SJCRH30 (cell line): Measurements from ENCODE around the gene PLOD2. TPM values are rescaled to one million over a fixed set of nuclear protein-coding genes. Genes with fewer than 3 reads are reported as not detected.
A peak's percentile ranks its signal among the peaks of the same experiment; 100 is the strongest.

Source experiments
- DNase-seq, 2 experiments: peaks; one replicate each; pipeline ENCODE4 v3.0.0-alpha.2; 2015 to 2020
- H3K27ac ChIP-seq: fragments of 250-450 bp; sonication (Bioruptor Pico); 2 replicates; pipeline ENCODE4 v1.5.1; 2020; ENCODE audit warnings: mild to moderate bottlenecking, moderate library complexity
- H3K27me3 ChIP-seq: fragments of 250-450 bp; sonication (Bioruptor Pico); 2 replicates; pipeline ENCODE4 v1.5.1; 2020; ENCODE audit warnings: mild to moderate bottlenecking, moderate library complexity
- H3K36me3 ChIP-seq: fragments of 250-450 bp; sonication (Bioruptor Pico); 2 replicates; pipeline ENCODE4 v1.5.1; 2020; ENCODE audit warnings: mild to moderate bottlenecking, moderate library complexity
- H3K4me1 ChIP-seq: fragments of 250-450 bp; sonication (Bioruptor Pico); 2 replicates; pipeline ENCODE4 v1.5.1; 2020; ENCODE audit warnings: mild to moderate bottlenecking, moderate library complexity
- H3K4me3 ChIP-seq: fragments of 250-450 bp; sonication (Bioruptor Pico); 2 replicates; pipeline ENCODE4 v1.5.1; 2020; ENCODE audit warnings: mild to moderate bottlenecking, moderate library complexity
- H3K9me3 ChIP-seq: fragments of 250-450 bp; sonication (Bioruptor Pico); replicated peaks from 2 replicates; pipeline ENCODE4 v1.5.1; 2020; ENCODE audit warnings: mild to moderate bottlenecking, moderate library complexity
- total RNA-seq: library from RNA; depleted of rRNA; stranded (reverse); fragments of >200 nt; shearing (Covaris generic); gene quantifications from 2 replicates; pipeline ENCODE4 v1.2.3, GENCODE V29; 2014; rRNA removed

The PLOD2 gene
- total RNA-seq, 1 experiment from 2014 or later: 43.3 TPM

GRCh38 chr3:146037697-146038096 is 123.3 kb downstream of the PLOD2 start:
- H3K4me3 ChIP-seq: no peak overlapping the region
- no peaks in the 10 kb centered on the region for H3K36me3 ChIP-seq
- H3K4me1 ChIP-seq: no peaks in the 10 kb centered on the region
- no peaks in the 10 kb centered on the region for H3K9me3 ChIP-seq
- no peaks in the 10 kb centered on the region for H3K27me3 ChIP-seq
- DNase-seq: no peak
- no peak overlapping the region for H3K27ac ChIP-seq

GRCh38 chr3:146036281-146036680 is 124.7 kb downstream of the PLOD2 start:
- Histone ChIP-seq H3K4me3 (no peak overlapping the region), H3K9me3 (no peaks in the 10 kb centered on the region), H3K27me3 (no peaks in the 10 kb centered on the region), H3K27ac (no peak overlapping the region), H3K36me3 (no peaks in the 10 kb centered on the region), H3K4me1 (no peaks in the 10 kb centered on the region)
- no peak for DNase-seq

DNA sequence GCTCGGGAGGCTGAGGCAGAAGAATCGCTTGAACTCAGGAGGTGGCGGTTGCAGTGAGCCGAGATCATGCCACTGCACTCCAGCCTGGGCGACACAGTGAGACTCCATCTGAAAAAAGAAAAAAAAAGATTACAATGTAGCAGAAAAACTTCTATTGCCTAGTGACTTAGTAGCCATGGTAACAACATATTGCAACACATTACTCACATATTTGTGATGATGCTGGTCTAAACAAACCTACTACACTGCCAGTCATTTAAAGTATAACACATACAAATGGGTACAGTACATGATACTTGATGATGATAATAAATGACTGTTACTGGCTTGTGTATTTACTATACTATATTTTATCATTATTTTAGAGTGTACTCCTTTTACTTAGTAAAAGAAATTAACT is 125.6 kb downstream of the PLOD2 start:
- H3K4me3 ChIP-seq: no peak overlapping the region
- no peak for DNase-seq

DNA sequence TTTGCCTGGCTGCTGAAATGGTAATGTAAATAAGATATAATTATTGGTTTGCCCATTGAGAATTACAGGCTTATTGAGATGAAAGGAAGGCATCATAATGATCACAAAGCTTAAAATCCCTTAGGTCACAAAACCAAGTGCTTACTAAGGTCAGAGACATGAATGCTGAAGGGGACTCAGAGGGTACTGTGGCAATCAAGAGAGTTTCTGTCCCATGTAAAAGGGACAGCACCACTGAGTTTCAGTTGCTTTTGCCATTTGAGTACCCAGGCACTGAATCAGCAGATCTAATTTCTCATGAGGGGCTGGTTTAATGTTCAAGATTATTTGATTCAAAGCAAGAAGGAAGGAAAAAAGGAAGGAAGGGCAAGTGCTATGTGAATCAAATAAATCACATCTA is 127.0 kb downstream of the PLOD2 start:
- Histone ChIP-seq H3K4me3 (no peak overlapping the region), H3K27me3 (no peaks in the 10 kb centered on the region)
- DNase-seq: no peak

More for the DNA sequence above, 125.6 kb downstream of the PLOD2 start:
- H3K27ac ChIP-seq: no peak overlapping the region
- no peaks in the 10 kb centered on the region for H3K36me3 ChIP-seq
- H3K4me1 ChIP-seq: no peaks in the 10 kb centered on the region
- no peaks in the 10 kb centered on the region for H3K9me3 ChIP-seq
- H3K27me3 ChIP-seq: no peaks in the 10 kb centered on the region

GRCh38 chr3:146026547-146026946 is 134.4 kb downstream of the PLOD2 start:
- Histone ChIP-seq H3K4me1 (no peaks in the 10 kb centered on the region), H3K36me3 (no peaks in the 10 kb centered on the region), H3K27me3 (no peaks in the 10 kb centered on the region), H3K9me3 (no peaks in the 10 kb centered on the region), H3K4me3 (no peak overlapping the region), H3K27ac (no peak overlapping the region)
- no peak for DNase-seq

More for the DNA sequence above, 127.0 kb downstream of the PLOD2 start:
- Histone ChIP-seq H3K4me1 (no peaks in the 10 kb centered on the region), H3K27ac (no peak overlapping the region), H3K9me3 (no peaks in the 10 kb centered on the region), H3K36me3 (no peaks in the 10 kb centered on the region)

DNA sequence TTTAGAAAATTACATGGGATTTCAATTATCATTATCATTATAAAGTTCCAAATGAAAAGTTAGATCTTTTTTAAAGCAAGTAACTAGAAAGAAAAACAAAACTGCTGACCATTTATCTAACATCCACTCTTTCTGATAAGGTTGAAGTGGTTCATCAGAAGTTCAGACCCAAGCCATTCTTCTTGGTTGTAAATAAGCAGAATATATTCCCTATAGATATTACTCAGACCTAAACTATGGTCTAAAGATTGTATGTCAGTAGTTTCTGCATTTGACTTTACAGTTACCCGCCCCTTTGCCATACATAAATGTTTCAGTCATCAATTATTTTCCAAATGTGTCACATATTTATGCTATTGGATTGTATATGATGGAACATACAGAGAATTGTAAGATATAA is 136.7 kb downstream of the PLOD2 start:
- no peaks in the 10 kb centered on the region for H3K36me3 ChIP-seq
- DNase-seq: no peak
- H3K27me3 ChIP-seq: no peaks in the 10 kb centered on the region
- H3K27ac ChIP-seq: no peak overlapping the region
- H3K9me3 ChIP-seq: no peaks in the 10 kb centered on the region
- H3K4me3 ChIP-seq: no peak overlapping the region
- no peaks in the 10 kb centered on the region for H3K4me1 ChIP-seq

DNA sequence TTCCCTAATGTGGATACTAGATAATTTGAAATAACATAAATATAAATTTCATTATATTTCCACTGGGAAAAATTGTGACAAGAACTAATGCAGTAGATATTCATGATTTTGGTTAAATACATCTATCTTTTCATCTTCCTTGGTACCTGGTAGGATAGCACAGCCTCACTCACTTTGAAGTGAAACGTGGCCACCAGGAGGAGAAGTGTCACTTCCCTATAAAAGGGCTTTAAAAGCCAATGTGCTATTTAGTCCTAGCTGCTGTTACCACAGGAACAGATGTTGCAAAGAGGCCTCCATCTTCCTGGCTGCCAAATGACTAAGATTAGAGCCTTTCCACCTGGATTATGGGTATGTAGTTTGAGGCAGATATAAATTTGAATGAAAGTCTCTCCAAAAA is 140.0 kb downstream of the PLOD2 start:
- Histone ChIP-seq H3K27me3 (no peaks in the 10 kb centered on the region), H3K9me3 (no peaks in the 10 kb centered on the region), H3K36me3 (no peaks in the 10 kb centered on the region), H3K4me1 (no peaks in the 10 kb centered on the region), H3K4me3 (no peak overlapping the region), H3K27ac (no peak overlapping the region)
- DNase-seq: peak in 1 of 2 experiments; percentile 2

DNA sequence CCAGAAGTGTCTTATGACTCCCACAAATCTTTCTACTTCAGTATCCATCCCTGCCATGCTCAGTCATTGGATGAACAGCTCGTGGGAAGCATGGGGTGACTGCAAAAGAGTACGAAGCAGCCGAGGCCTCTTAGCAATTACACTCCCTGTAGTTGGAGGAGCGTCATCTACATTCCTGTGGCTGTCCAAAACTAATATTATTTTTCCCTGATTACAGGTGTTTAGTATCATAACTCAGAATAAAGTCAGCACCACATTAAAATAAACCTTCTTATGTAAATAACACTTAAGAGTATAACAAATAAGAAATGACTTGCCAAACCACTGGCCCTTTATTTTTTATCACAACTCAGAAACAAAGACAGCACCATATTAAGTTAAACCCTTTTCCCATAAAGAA is 141.5 kb downstream of the PLOD2 start:
- no peak for DNase-seq
- no peaks in the 10 kb centered on the region for H3K9me3 ChIP-seq

More for the DNA sequence above, 141.5 kb downstream of the PLOD2 start:
- no peak overlapping the region for H3K27ac ChIP-seq
- H3K4me1 ChIP-seq: no peaks in the 10 kb centered on the region
- no peaks in the 10 kb centered on the region for H3K36me3 ChIP-seq
- H3K4me3 ChIP-seq: no peak overlapping the region
- H3K27me3 ChIP-seq: no peaks in the 10 kb centered on the region

Other genes starting within 250 kb of the PLOD2 start
- gene PLSCR4, start 89.9 kb upstream of the PLOD2 start, total RNA-seq: 4.1 and 4.4 TPM in 2 replicates